K562 (cell line): Measurements from ENCODE around the gene PHOSPHO1. TPM values are rescaled to one million over a fixed set of nuclear protein-coding genes. Genes with fewer than 3 reads are reported as not detected.

Source experiments
- ADNP ChIP-seq: fragments of 200-800 bp; sonication (Bioruptor generic); IDR thresholded peaks from 2 replicates; pipeline ENCODE4 v1.6.1; 2016; ENCODE audit warnings: missing genetic modification characterization, missing compliant biosample characterization
- C11orf30 ChIP-seq: fragments of 450-650 bp; IDR thresholded peaks from 2 replicates; pipeline ENCODE4 v1.6.1; 2016; ENCODE audit warnings: low read depth, mild to moderate bottlenecking
- CBFA2T2 ChIP-seq: fragments of 450-650 bp; conservative IDR thresholded peaks from 2 replicates; pipeline ENCODE4 v1.6.1; 2017; ENCODE audit warnings: mild to moderate bottlenecking
- CBFB ChIP-seq: sonication (generic); formaldehyde crosslinking; IDR thresholded peaks from 2 replicates; pipeline ENCODE4 v1.4.0; 2020; ENCODE audit warnings: mild to moderate bottlenecking, missing genetic modification reagents
- CC2D1A ChIP-seq: fragments of 450-650 bp; IDR thresholded peaks from 2 replicates; pipeline ENCODE4 v1.6.1; 2017; ENCODE audit warnings: mild to moderate bottlenecking
- EGR1 ChIP-seq: fragments of 450-650 bp; conservative IDR thresholded peaks from 2 replicates; pipeline ENCODE4 v1.6.1; 2017; ENCODE audit warnings: mild to moderate bottlenecking
- ETV6 ChIP-seq, 3 experiments: fragments of 150-350 bp in 1 of 3; sonication (generic) in 1 of 3; formaldehyde crosslinking in 1 of 3; IDR thresholded peaks; 2 replicates each; pipeline versions ENCODE4 v1.6.1 to v1.8.0; 2014 to 2022; ENCODE audit warnings: borderline replicate concordance in 2 of 3, low read depth in 2 of 3, antibody characterized with exemption in 1 of 3, low read length in 1 of 3, mild to moderate bottlenecking in 1 of 3, missing genetic modification reagents in 1 of 3
- FOXA1 ChIP-seq: fragments of 450-650 bp; IDR thresholded peaks from 2 replicates; pipeline ENCODE4 v1.6.1; 2016; ENCODE audit warnings: mild to moderate bottlenecking, borderline replicate concordance
- HDAC2 ChIP-seq: fragments of 450-650 bp; IDR thresholded peaks from 2 replicates; pipeline ENCODE4 v1.6.1; 2016; ENCODE audit warnings: mild to moderate bottlenecking
- HMGXB4 ChIP-seq: sonication (generic); formaldehyde crosslinking; IDR thresholded peaks from 2 replicates; pipeline ENCODE4 v1.8.1; 2023; ENCODE audit warnings: mild to moderate bottlenecking, missing genetic modification reagents
- IRF2 ChIP-seq: sonication (generic); formaldehyde crosslinking; IDR thresholded peaks from 2 replicates; pipeline ENCODE4 v1.8.1; 2022; ENCODE audit warnings: mild to moderate bottlenecking, missing genetic modification reagents
- LEF1 ChIP-seq: fragments of 450-650 bp; IDR thresholded peaks from 2 replicates; pipeline ENCODE4 v1.6.1; 2016; ENCODE audit warnings: mild to moderate bottlenecking
- MITF ChIP-seq: IDR thresholded peaks from 2 replicates; pipeline ENCODE4 v1.6.1; 2014; ENCODE audit warnings: antibody characterized with exemption
- NCOA4 ChIP-seq: fragments of 450-650 bp; IDR thresholded peaks from 2 replicates; pipeline ENCODE4 v1.6.1; 2018; ENCODE audit warnings: mild to moderate bottlenecking; ENCODE audit not compliant: partially characterized antibody
- PHF20 ChIP-seq: fragments of 450-650 bp; IDR thresholded peaks from 2 replicates; pipeline ENCODE4 v1.6.1; 2018; ENCODE audit not compliant: partially characterized antibody
- RNF2 ChIP-seq: sonication (generic); IDR thresholded peaks from 2 replicates; pipeline ENCODE4 v1.6.1; 2016
- SMARCA5 ChIP-seq: fragments of 450-650 bp; IDR thresholded peaks from 2 replicates; pipeline ENCODE4 v1.6.1; 2016
- TEAD4 ChIP-seq, 2 experiments: sonication (generic) in 1 of 2; formaldehyde crosslinking in 1 of 2; IDR thresholded peaks; 2 replicates each; pipeline versions ENCODE4 v1.6.1 to v1.8.0; 2012 to 2022; ENCODE audit warnings: borderline replicate concordance in 1 of 2, inconsistent platforms in 1 of 2, low read length in 1 of 2, mild to moderate bottlenecking in 1 of 2, missing genetic modification reagents in 1 of 2
- THAP7 ChIP-seq: fragments of 250-450 bp; sonication (Bioruptor Pico); IDR thresholded peaks from 2 replicates; pipeline ENCODE4 v1.5.0; 2021
- TSC22D4 ChIP-seq: fragments of 450-650 bp; IDR thresholded peaks from 2 replicates; pipeline ENCODE4 v1.6.1; 2016; ENCODE audit warnings: missing genetic modification characterization, missing biosample characterization, control low read depth
- ZNF224 ChIP-seq: sonication (generic); formaldehyde crosslinking; IDR thresholded peaks from 2 replicates; pipeline ENCODE4 v1.8.0; 2022; ENCODE audit warnings: mild to moderate bottlenecking, missing genetic modification reagents
- ZNF232 ChIP-seq: sonication (generic); formaldehyde crosslinking; IDR thresholded peaks from 2 replicates; pipeline ENCODE4 v1.8.0; 2022; ENCODE audit warnings: mild to moderate bottlenecking, missing genetic modification reagents
- ZNF398 ChIP-seq: fragments of 250-450 bp; sonication (Bioruptor Pico); IDR thresholded peaks from 2 replicates; pipeline ENCODE4 v1.8.0; 2021; ENCODE audit warnings: moderate library complexity, mild to moderate bottlenecking, inconsistent platforms
- ZNF507 ChIP-seq: conservative IDR thresholded peaks from 2 replicates; pipeline ENCODE4 v1.6.1; 2017; ENCODE audit warnings: missing genetic modification characterization, missing compliant biosample characterization
- ZNF696 ChIP-seq: fragments of 250-450 bp; sonication (Bioruptor Pico); conservative IDR thresholded peaks from 2 replicates; pipeline ENCODE4 v1.4.0; 2020; ENCODE audit warnings: mild to moderate bottlenecking, moderate library complexity
- polyA plus RNA-seq, 8 experiments: library from polyadenylated mRNA; depleted of rRNA in 4 of 8; stranded (reverse) in 5 of 8; unstranded in 3 of 8; fragments of >200 nt; fragmentation: Nextera tagmentation in 2 of 8; fragmentation: Illumina TruSeq in 1 of 8; extraction: Ambion mirVana in 2 of 8; extraction: Trizol in 1 of 8; gene quantifications; 2 replicates each; pipeline versions ENCODE4 v1.2.1 to v1.2.3, GENCODE V29; 2011 to 2014; ENCODE audit warnings: inconsistent platforms in 1 of 8, missing spikeins in 1 of 8
- total RNA-seq, 7 experiments: library from RNA; depleted of rRNA in 6 of 7; stranded (reverse); fragments of >200 nt in 6 of 7; fragmentation: Illumina TruSeq in 2 of 7; extraction: Trizol in 2 of 7; gene quantifications; 2 replicates each; pipeline versions ENCODE4 v1.2.1 to v1.2.3, GENCODE V29; 2011 to 2021; ENCODE audit warnings: low replicate concordance in 1 of 7

The PHOSPHO1 gene
- total and polyA plus RNA-seq, 9 of the 15 experiments (the other 6 are each of a cell fraction or from before 2014, with no cell fraction given), result 0.06 to 0.07 TPM; not detected in 7

GRCh38 chr17:49241692-49242397 is 11.3 kb upstream of the PHOSPHO1 start (continued):
- TF ChIP-seq TEAD4 (IDR thresholded peaks at IDR 0.05; ENCODE audit: low read length), result no peak
- no peak for TF ChIP-seq TEAD4 (CRISPR knock-in tag; IDR thresholded peaks at IDR 0.05; ENCODE audit: borderline replicate concordance)
- peak; percentile 80; the same call in 1 of the 2 replicates for TF ChIP-seq HDAC2
- no peak for TF ChIP-seq RNF2
- TF ChIP-seq ZNF507 (tag), result no peak
- no peak for TF ChIP-seq THAP7 (CRISPR knock-in tag)
- no peak for TF ChIP-seq C11orf30
- no peak for TF ChIP-seq NCOA4
- TF ChIP-seq EGR1, result 0 out of 2 replicates have a peak, but pooled peaks have one; percentile 25
- TF ChIP-seq ADNP (tag), result 0 out of 2 replicates have a peak, but pooled peaks have one; percentile 10
- TF ChIP-seq CC2D1A, result peak; percentile 73; the same call in 1 of the 2 replicates
- no peak for TF ChIP-seq CBFB (CRISPR knock-in tag)
- no peak; the same call in 1 of the 2 replicates for TF ChIP-seq MITF
- TF ChIP-seq ETV6 (IDR thresholded peaks at IDR 0.05; ENCODE audit: borderline replicate concordance in 1 of 2, low read depth in 2 of 2, low read length in 1 of 2), result no peak
- TF ChIP-seq ETV6 (CRISPR knock-in tag; IDR thresholded peaks at IDR 0.05; ENCODE audit: borderline replicate concordance), result no peak
- TF ChIP-seq PHF20, result no peak
- no peak for TF ChIP-seq ZNF224
- no peak for TF ChIP-seq ZNF232 (CRISPR knock-in tag)
- TF ChIP-seq ZNF398 (CRISPR knock-in tag), result no peak
- TF ChIP-seq IRF2, result no peak
- no peak for TF ChIP-seq HMGXB4 (CRISPR knock-in tag)
- TF ChIP-seq SMARCA5, result no peak
- TF ChIP-seq TSC22D4 (tag), result no peak
- no peak for TF ChIP-seq FOXA1
- TF ChIP-seq CBFA2T2, result peak; percentile 56
- TF ChIP-seq LEF1, result peak; percentile 61
- no peak for TF ChIP-seq ZNF696 (CRISPR knock-in tag)
